OCI-LY7 (cell line): ENCODE data around the gene KMT2B. TPM values are rescaled to one million over a fixed set of nuclear protein-coding genes. Genes with fewer than 3 reads are reported as not detected.

ENCODE experiments used
- BruUV-seq: library from RNA; stranded (reverse); fragments of 400-500 nt; replicated peaks from 2 replicates; lab custom pipeline; 2021; lab: Mats Ljungman, UMichigan
- CTCF ChIA-PET: fragments of 300-600 bp; sonication (Branson Sonifier 250); formaldehyde crosslinking; loops from one replicate; lab custom pipeline; 2022; ENCODE audit warnings: antibody characterized with exemption; ENCODE audit not compliant: unreplicated experiment; lab: Charles Lee
- POLR2A ChIA-PET: fragments of 300-600 bp; sonication (Branson Sonifier 250); formaldehyde crosslinking; loops from one replicate; lab custom pipeline; 2022; ENCODE audit warnings: antibody characterized with exemption; lab: Charles Lee
- DNase-seq: peaks from one replicate; pipeline ENCODE4 v3.0.0-alpha.2; 2015; ENCODE audit warnings: low spot score
- H2AFZ ChIP-seq: fragments of 200-600 bp; sonication (generic), shearing (Covaris generic); 2 replicates; pipeline ENCODE4 v1.6.1; 2014; ENCODE audit warnings: mild to moderate bottlenecking, antibody characterized with exemption, low read length, moderate library complexity
- H3K27ac ChIP-seq: fragments of 200-600 bp; sonication (generic); 2 replicates; pipeline ENCODE4 v1.5.1; 2014; ENCODE audit warnings: mixed run types, low read depth, mild to moderate bottlenecking, moderate library complexity, low read length, inconsistent platforms; ENCODE audit not compliant: poor library complexity, severe bottlenecking
- H3K36me3 ChIP-seq: fragments of 200-600 bp; sonication (generic); 2 replicates; pipeline ENCODE4 v1.6.1; 2014; ENCODE audit warnings: mild to moderate bottlenecking, antibody characterized with exemption, low read length, moderate library complexity, mixed read lengths; ENCODE audit not compliant: insufficient read depth
- H3K4me1 ChIP-seq: fragments of 200-600 bp; sonication (generic); 2 replicates; pipeline ENCODE4 v1.5.1; 2014; ENCODE audit warnings: mild to moderate bottlenecking, low read length; ENCODE audit not compliant: insufficient read depth, poor library complexity, severe bottlenecking
- H3K4me2 ChIP-seq: fragments of 200-600 bp; sonication (generic); 2 replicates; pipeline ENCODE4 v1.6.1; 2014; ENCODE audit warnings: mild to moderate bottlenecking, low read length
- H3K4me3 ChIP-seq: fragments of 200-600 bp; sonication (generic); 2 replicates; pipeline ENCODE4 v1.5.1; 2014; ENCODE audit warnings: mild to moderate bottlenecking, low read depth, low read length; ENCODE audit not compliant: poor library complexity, severe bottlenecking
- H3K79me2 ChIP-seq: fragments of 200-600 bp; sonication (generic); 2 replicates; pipeline ENCODE4 v1.6.1; 2016; ENCODE audit warnings: low read depth, mild to moderate bottlenecking, low read length, moderate library complexity, mixed read lengths; ENCODE audit not compliant: insufficient read depth
- H3K9me2 ChIP-seq: fragments of 200-600 bp; sonication (generic); 2 replicates; pipeline ENCODE4 v1.6.1; 2016; ENCODE audit warnings: mild to moderate bottlenecking, low read length, mixed read lengths; ENCODE audit not compliant: insufficient read depth
- H3K9me3 ChIP-seq: fragments of 200-600 bp; sonication (generic); 2 replicates; pipeline ENCODE4 v1.6.1; 2014; ENCODE audit warnings: mild to moderate bottlenecking, mixed run types, low read length, mixed read lengths
- H4K20me1 ChIP-seq: fragments of 200-600 bp; sonication (generic); 2 replicates; pipeline ENCODE4 v1.6.1; 2014; ENCODE audit warnings: mild to moderate bottlenecking, antibody characterized with exemption, low read length, moderate library complexity, mixed read lengths; ENCODE audit not compliant: insufficient read depth
- CTCF ChIP-seq: fragments of 200-600 bp; sonication (generic); conservative IDR thresholded peaks from 2 replicates; pipeline ENCODE4 v1.5.1; 2014; ENCODE audit warnings: mild to moderate bottlenecking, antibody characterized with exemption, low read length, moderate library complexity, mixed read lengths
- EZH2phosphoT487 ChIP-seq: fragments of 200-600 bp; sonication (generic); IDR thresholded peaks from 2 replicates; pipeline ENCODE4 v1.6.1; 2018; ENCODE audit warnings: low read depth, borderline replicate concordance, mild to moderate bottlenecking, mixed run types, antibody characterized with exemption, low read length, moderate library complexity, mixed read lengths
- intact Hi-C: fragments of 100-400 bp; cut with micrococcal nuclease; formaldehyde crosslinking; loops from one replicate; pipeline ENCODE4 v1.10.0; 2022; ENCODE audit not compliant: unreplicated experiment
- total RNA-seq, 2 experiments: library from RNA; depleted of rRNA in 1 of 2; stranded (reverse); fragments of >200 nt in 1 of 2; shearing (Covaris generic) in 1 of 2; gene quantifications; 2 replicates each; pipeline ENCODE4 v1.2.3, GENCODE V29; 2014 to 2022

The KMT2B gene
- total RNA-seq, 2 experiments from 2014 or later, result 25.2 to 56.2 TPM

- no peaks in the 10 kb centered on the region for H3K9me2 ChIP-seq
- ChIA-PET CTCF (interaction anchor here (0.5 kb wide), 1 partner anchor 482 kb away, joined by 8 read pairs; no protein-coding TSS in a partner anchor), POLR2A (interaction anchor here (0.6 to 1.6 kb wide), 7 partner anchors 23 to 305 kb away, joined by 3 to 6 read pairs (median 4); partner anchors contain the start of genes ALKBH6 and COX6B1)
- no peaks in the 10 kb centered on the region for H3K9me3 ChIP-seq
- H3K4me3 ChIP-seq, result peak within 1 kb of the TSS; percentile 78
- H2AFZ ChIP-seq, result peak within 1 kb of the TSS; percentile 83; the same call in 1 of the 2 replicates
- no peak for TF ChIP-seq EZH2phosphoT487
- no peak for TF ChIP-seq CTCF
- no TSS peak for BruUV-seq
- no peaks in the 10 kb centered on the region; the same call in 1 of the 2 replicates for H3K36me3 ChIP-seq
- H3K4me2 ChIP-seq, result peak within 1 kb of the TSS; percentile 86
- H3K4me1 ChIP-seq, result peaks cover 36% of the 10 kb centered on the region
- DNase-seq, result peak; percentile 99
- peak within 1 kb of the TSS; percentile 37 for H3K27ac ChIP-seq
- H4K20me1 ChIP-seq, result no peaks in the 10 kb centered on the region
- intact Hi-C loops, result loop anchor here (1.0 to 10.0 kb wide), 3 partner anchors 9 to 1314 kb away; partner anchors contain the start of genes ARHGAP33 and HSPB6
- peaks cover 14% of the 10 kb centered on the region; the same call in 1 of the 2 replicates for H3K79me2 ChIP-seq
Measured at GRCh38 chr19:35748106-35749020, 30.6 kb downstream of the KMT2B start, which contains the start of gene LIN37. LIN37 (plus strand) TSS chr19:35748576; CDS start chr19:35748725, 149 bp downstream.

GRCh38 chr19:35750167-35750566 is 32.4 kb downstream of the KMT2B start:
- Histone ChIP-seq H3K4me2 (no peak overlapping the region), H3K9me3 (no peaks in the 10 kb centered on the region), H3K9me2 (no peaks in the 10 kb centered on the region), H3K36me3 (no peaks in the 10 kb centered on the region; the same call in 1 of the 2 replicates), H3K27ac (no peak overlapping the region), H3K4me3 (no peak overlapping the region), H4K20me1 (no peaks in the 10 kb centered on the region), H3K79me2 (peaks cover 14% of the 10 kb centered on the region; the same call in 1 of the 2 replicates), H2AFZ (no peak overlapping the region), H3K4me1 (peaks cover 25% of the 10 kb centered on the region)
- no TSS peak for BruUV-seq
- DNase-seq, result no peak
- intact Hi-C loops, result no loop called here
- TF ChIP-seq CTCF (no peak), EZH2phosphoT487 (no peak)
- ChIA-PET CTCF (no interaction called here), POLR2A (no interaction called here)
